ENCODE data around the gene ILKAP.

DNA sequence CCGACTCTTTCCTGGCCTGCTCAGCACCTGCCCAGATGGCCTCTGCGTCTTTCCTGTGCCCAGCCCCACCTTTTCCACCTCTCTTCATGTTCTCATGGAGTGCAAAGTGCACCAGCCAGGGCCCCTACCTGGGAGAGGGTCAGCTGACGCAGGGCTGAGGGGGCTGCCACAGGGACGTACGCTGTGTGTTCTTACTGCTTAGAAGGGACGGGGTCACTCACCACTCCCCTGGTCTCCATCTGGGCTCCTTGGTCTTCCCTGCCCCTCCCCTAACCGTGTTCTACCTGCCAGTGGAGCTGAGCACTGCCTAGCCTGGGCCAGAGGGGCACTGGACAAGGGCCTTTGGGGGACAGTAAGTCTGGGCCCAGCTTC lies 36.2 kb downstream of the ILKAP start:
- TF ChIP-seq, protein P1, sequence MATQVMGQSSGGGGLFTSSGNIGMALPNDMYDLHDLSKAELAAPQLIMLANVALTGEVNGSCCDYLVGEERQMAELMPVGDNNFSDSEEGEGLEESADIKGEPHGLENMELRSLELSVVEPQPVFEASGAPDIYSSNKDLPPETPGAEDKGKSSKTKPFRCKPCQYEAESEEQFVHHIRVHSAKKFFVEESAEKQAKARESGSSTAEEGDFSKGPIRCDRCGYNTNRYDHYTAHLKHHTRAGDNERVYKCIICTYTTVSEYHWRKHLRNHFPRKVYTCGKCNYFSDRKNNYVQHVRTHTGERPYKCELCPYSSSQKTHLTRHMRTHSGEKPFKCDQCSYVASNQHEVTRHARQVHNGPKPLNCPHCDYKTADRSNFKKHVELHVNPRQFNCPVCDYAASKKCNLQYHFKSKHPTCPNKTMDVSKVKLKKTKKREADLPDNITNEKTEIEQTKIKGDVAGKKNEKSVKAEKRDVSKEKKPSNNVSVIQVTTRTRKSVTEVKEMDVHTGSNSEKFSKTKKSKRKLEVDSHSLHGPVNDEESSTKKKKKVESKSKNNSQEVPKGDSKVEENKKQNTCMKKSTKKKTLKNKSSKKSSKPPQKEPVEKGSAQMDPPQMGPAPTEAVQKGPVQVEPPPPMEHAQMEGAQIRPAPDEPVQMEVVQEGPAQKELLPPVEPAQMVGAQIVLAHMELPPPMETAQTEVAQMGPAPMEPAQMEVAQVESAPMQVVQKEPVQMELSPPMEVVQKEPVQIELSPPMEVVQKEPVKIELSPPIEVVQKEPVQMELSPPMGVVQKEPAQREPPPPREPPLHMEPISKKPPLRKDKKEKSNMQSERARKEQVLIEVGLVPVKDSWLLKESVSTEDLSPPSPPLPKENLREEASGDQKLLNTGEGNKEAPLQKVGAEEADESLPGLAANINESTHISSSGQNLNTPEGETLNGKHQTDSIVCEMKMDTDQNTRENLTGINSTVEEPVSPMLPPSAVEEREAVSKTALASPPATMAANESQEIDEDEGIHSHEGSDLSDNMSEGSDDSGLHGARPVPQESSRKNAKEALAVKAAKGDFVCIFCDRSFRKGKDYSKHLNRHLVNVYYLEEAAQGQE (IDR thresholded peaks at IDR 0.05; ENCODE audit: insufficient read depth in 1 of 2, low read depth in 2 of 2, low read length in 1 of 2), result no peak
- TF ChIP-seq, protein P2, sequence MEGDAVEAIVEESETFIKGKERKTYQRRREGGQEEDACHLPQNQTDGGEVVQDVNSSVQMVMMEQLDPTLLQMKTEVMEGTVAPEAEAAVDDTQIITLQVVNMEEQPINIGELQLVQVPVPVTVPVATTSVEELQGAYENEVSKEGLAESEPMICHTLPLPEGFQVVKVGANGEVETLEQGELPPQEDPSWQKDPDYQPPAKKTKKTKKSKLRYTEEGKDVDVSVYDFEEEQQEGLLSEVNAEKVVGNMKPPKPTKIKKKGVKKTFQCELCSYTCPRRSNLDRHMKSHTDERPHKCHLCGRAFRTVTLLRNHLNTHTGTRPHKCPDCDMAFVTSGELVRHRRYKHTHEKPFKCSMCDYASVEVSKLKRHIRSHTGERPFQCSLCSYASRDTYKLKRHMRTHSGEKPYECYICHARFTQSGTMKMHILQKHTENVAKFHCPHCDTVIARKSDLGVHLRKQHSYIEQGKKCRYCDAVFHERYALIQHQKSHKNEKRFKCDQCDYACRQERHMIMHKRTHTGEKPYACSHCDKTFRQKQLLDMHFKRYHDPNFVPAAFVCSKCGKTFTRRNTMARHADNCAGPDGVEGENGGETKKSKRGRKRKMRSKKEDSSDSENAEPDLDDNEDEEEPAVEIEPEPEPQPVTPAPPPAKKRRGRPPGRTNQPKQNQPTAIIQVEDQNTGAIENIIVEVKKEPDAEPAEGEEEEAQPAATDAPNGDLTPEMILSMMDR (IDR thresholded peaks at IDR 0.05), result no peak
- TF ChIP-seq POLR2AphosphoS5 (IDR thresholded peaks at IDR 0.05; ENCODE audit: low read depth, low read length) (no peak), SIN3A (IDR thresholded peaks at IDR 0.05; ENCODE audit: borderline replicate concordance, insufficient read depth, low read depth, low read length) (no peak), TCF7L2 (IDR thresholded peaks at IDR 0.05; ENCODE audit: low read depth, low read length) (no peak)

Data from Panc1 (cell line).